Subcutaneous adipose tissue (tissue), 4 donors: ENCODE results near the gene EEFSEC. TPM values are rescaled to one million over a fixed set of nuclear protein-coding genes. Genes with fewer than 3 reads are reported as not detected.

ENCODE experiments used
- CTCF ChIP-seq: fragments of 450-650 bp; IDR thresholded peaks from one replicate; pipeline ENCODE4 v1.5.1; 2016; ENCODE audit warnings: low read depth, mild to moderate bottlenecking, control low read depth, antibody characterized with exemption, moderate library complexity
- total RNA-seq, 4 donors: library from RNA; depleted of rRNA; stranded (reverse); fragments of >200 nt; gene quantifications; one replicate each; pipeline ENCODE4 v1.1.0, GENCODE V29; 2016

The EEFSEC gene
- total RNA-seq = 10 to 100 TPM; 13.7 to 26.9 (median 17.4) TPM

GRCh38 chr3:128153156-128154041, at the start of gene EEFSEC:
Gene EEFSEC (plus strand): TSS chr3:128153481. CDS start chr3:128153508, 27 bp downstream.
- TF ChIP-seq CTCF = no peak

- TF ChIP-seq CTCF = no peak
Measured at GRCh38 chr3:128107834-128108233, 45.4 kb upstream of the EEFSEC start.

GRCh38 chr3:128111147-128111546, 42.1 kb upstream of the EEFSEC start:
- TF ChIP-seq CTCF = no peak

- TF ChIP-seq CTCF = no peak
Measured at GRCh38 chr3:128112357-128112968, 40.8 kb upstream of the EEFSEC start.

- TF ChIP-seq CTCF = no peak
Measured at GRCh38 chr3:128113817-128114794, 39.2 kb upstream of the EEFSEC start.

GRCh38 chr3:128122013-128122412, 31.3 kb upstream of the EEFSEC start:
- TF ChIP-seq CTCF = no peak
